ENCODE data around the gene ENOPH1. TPM values are rescaled to one million over a fixed set of nuclear protein-coding genes. Genes with fewer than 3 reads are reported as not detected.

Gene ENOPH1
- total RNA-seq, 2 experiments from 2014 or later = 17.9 to 19.4 TPM

DNA sequence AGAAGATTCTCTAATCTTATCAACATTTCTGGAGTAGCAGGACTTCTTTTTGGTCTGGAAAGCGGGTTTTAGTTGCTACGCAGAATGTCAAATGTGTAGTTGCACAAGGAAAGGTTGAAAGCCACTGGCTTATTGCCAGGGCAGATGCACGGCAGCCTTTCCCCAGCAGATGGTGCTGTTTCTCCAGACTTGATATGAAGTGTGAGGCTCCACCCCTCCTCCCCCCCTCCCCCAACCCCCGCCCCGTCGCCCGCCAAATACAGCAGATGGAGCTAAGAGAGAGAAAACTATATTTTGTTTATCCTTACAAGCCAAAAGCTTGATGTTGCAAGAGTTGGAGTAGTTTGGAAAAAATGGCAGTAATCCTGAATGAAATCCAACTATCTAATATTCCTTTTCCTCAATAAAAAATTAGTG lies 32.0 kb downstream of the ENOPH1 start:
- no peak overlapping the region for H3K27ac ChIP-seq (ENCODE audit: low read depth in 1 of 2, low read length in 2 of 2)
- ChIA-PET POLR2A (no interaction called here), CTCF (no interaction called here)
- H3K4me3 Mint-ChIP-seq = no peak overlapping the region
- TF ChIP-seq, protein P1, sequence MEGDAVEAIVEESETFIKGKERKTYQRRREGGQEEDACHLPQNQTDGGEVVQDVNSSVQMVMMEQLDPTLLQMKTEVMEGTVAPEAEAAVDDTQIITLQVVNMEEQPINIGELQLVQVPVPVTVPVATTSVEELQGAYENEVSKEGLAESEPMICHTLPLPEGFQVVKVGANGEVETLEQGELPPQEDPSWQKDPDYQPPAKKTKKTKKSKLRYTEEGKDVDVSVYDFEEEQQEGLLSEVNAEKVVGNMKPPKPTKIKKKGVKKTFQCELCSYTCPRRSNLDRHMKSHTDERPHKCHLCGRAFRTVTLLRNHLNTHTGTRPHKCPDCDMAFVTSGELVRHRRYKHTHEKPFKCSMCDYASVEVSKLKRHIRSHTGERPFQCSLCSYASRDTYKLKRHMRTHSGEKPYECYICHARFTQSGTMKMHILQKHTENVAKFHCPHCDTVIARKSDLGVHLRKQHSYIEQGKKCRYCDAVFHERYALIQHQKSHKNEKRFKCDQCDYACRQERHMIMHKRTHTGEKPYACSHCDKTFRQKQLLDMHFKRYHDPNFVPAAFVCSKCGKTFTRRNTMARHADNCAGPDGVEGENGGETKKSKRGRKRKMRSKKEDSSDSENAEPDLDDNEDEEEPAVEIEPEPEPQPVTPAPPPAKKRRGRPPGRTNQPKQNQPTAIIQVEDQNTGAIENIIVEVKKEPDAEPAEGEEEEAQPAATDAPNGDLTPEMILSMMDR (IDR thresholded peaks at IDR 0.05) = peak; percentile 71
- peak; percentile 99 for ATAC-seq (ENCODE audit: poor library complexity)
- H3K9me3 ChIP-seq (ENCODE audit: control insufficient read depth in 1 of 2, insufficient read depth in 1 of 2, low read length in 2 of 2) = no peaks in the 10 kb centered on the region
- no peaks in the 10 kb centered on the region for H3K4me1 ChIP-seq (ENCODE audit: insufficient read depth, low read length)
- H3K36me3 ChIP-seq (ENCODE audit: insufficient read depth, low read length) = peaks cover 31% of the 10 kb centered on the region
- H3K27me3 Mint-ChIP-seq = no peaks in the 10 kb centered on the region
- no peak overlapping the region for H3K4me3 ChIP-seq (ENCODE audit: low read length)
- H3K36me3 Mint-ChIP-seq (ENCODE audit: low read depth) = peaks cover 57% of the 10 kb centered on the region
- intact Hi-C loops (cut with DNase I, micrococcal nuclease) = loop anchor here (2.0 to 10.0 kb wide), 8 partner anchors 272 to 1178 kb away; partner anchors contain the start of gene COQ2 (in 1 of the 2)
- peaks cover 6% of the 10 kb centered on the region for H3K4me1 Mint-ChIP-seq (ENCODE audit: low read depth)
- H3K9me3 Mint-ChIP-seq = no peaks in the 10 kb centered on the region
- no peaks in the 10 kb centered on the region for H3K27me3 ChIP-seq (ENCODE audit: control insufficient read depth in 1 of 2, insufficient read depth in 2 of 2, low read length in 2 of 2)
- peak; percentile 68 to 90 (median 80) for DNase-seq
- no peak overlapping the region for H3K27ac Mint-ChIP-seq

DNA sequence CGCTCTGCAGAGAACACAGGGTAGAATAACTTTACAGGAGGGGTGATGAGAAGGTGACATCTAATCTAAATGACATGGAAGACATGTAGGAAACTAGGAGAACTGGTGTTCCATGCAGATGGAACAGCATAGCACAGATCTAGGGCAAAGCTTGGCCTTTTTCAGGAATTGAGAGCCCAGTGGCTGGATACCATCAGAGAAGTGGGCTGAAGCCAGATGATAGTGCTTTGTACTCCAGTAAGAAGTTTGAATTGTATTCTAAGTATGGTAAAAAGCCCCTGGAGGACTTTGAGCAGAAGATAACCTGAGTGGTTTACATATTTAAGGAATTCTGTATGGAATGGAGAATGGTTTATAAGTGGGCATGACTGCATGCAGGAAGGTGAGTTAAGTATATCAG lies 32.8 kb downstream of the ENOPH1 start:
- Mint-ChIP-seq H3K4me3 (no peak overlapping the region), H3K27me3 (no peaks in the 10 kb centered on the region), H3K27ac (no peak overlapping the region), H3K9me3 (no peaks in the 10 kb centered on the region), H3K4me1 (ENCODE audit: low read depth) (peaks cover 6% of the 10 kb centered on the region), H3K36me3 (ENCODE audit: low read depth) (peaks cover 49% of the 10 kb centered on the region)
- no peaks in the 10 kb centered on the region for H3K9me3 ChIP-seq (ENCODE audit: control insufficient read depth in 1 of 2, insufficient read depth in 1 of 2, low read length in 2 of 2)
- intact Hi-C loops (cut with DNase I, micrococcal nuclease) = loop anchor here (2.0 to 10.0 kb wide), 8 partner anchors 272 to 1178 kb away; partner anchors contain the start of gene COQ2 (in 1 of the 2)
- no peak overlapping the region for H3K27ac ChIP-seq (ENCODE audit: low read depth in 1 of 2, low read length in 2 of 2)
- ATAC-seq (ENCODE audit: poor library complexity) (no peak), DNase-seq (no peak)
- TF ChIP-seq, protein P1 (IDR thresholded peaks at IDR 0.05) = no peak
- H3K27me3 ChIP-seq (ENCODE audit: control insufficient read depth in 1 of 2, insufficient read depth in 2 of 2, low read length in 2 of 2) = no peaks in the 10 kb centered on the region
- H3K4me1 ChIP-seq (ENCODE audit: insufficient read depth, low read length) = no peaks in the 10 kb centered on the region
- no peak overlapping the region for H3K4me3 ChIP-seq (ENCODE audit: low read length)
- CTCF ChIA-PET = no interaction called here
- peaks cover 24% of the 10 kb centered on the region for H3K36me3 ChIP-seq (ENCODE audit: insufficient read depth, low read length)
- POLR2A ChIA-PET = no interaction called here

DNA sequence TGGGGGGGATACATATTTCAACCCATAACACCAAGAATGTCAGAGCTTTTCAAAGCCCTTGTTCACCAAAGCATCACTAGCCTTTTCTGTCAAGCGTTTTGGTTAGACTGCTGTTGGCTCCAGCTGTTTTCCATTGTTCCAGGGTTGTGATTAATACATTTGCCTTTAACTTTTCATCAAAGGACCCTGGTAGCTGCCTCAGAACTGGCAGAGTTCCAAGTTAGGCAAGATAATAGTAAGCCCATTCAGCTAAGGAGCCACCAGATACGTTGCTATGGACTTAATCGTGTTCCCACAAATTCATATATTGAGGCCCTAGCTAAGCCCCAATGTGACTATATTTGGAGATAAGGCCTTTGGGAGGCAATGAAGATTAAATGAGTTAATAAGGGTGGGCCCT lies 37.1 kb downstream of the ENOPH1 start:
- Mint-ChIP-seq H3K27ac (no peak overlapping the region), H3K9me3 (no peaks in the 10 kb centered on the region), H3K27me3 (no peaks in the 10 kb centered on the region), H3K36me3 (ENCODE audit: low read depth) (peaks cover 12% of the 10 kb centered on the region), H3K4me1 (ENCODE audit: low read depth) (peaks cover 3% of the 10 kb centered on the region), H3K4me3 (no peak overlapping the region)
- no peaks in the 10 kb centered on the region for H3K27me3 ChIP-seq (ENCODE audit: control insufficient read depth in 1 of 2, insufficient read depth in 2 of 2, low read length in 2 of 2)
- no peaks in the 10 kb centered on the region for H3K9me3 ChIP-seq (ENCODE audit: control insufficient read depth in 1 of 2, insufficient read depth in 1 of 2, low read length in 2 of 2)
- no peak overlapping the region for H3K4me3 ChIP-seq (ENCODE audit: low read length)
- ChIA-PET POLR2A (no interaction called here), CTCF (no interaction called here)
- intact Hi-C loops (cut with DNase I, micrococcal nuclease) = loop anchor here in 1 of 2 experiments (10.0 kb wide), 3 partner anchors 267 to 1167 kb away; no protein-coding TSS in a partner anchor
- ATAC-seq (ENCODE audit: poor library complexity) = no peak
- TF ChIP-seq, protein P1 (IDR thresholded peaks at IDR 0.05) = no peak
- H3K36me3 ChIP-seq (ENCODE audit: insufficient read depth, low read length) = no peaks in the 10 kb centered on the region
- no peak for DNase-seq
- H3K4me1 ChIP-seq (ENCODE audit: insufficient read depth, low read length) = no peaks in the 10 kb centered on the region
- no peak overlapping the region for H3K27ac ChIP-seq (ENCODE audit: low read depth in 1 of 2, low read length in 2 of 2)
